NCI-H146 (cell line): ENCODE measurements around the gene C2CD5.
"Not testable (repeated sequence)": the region's sequence is repeated elsewhere in the genome, so short reads cannot be mapped to it uniquely, and the experiment has no call there.

Experiments used
- DNase-seq: peaks from one replicate; lab custom pipeline; 2025; lab: John Stamatoyannopoulos, UW

C2CD5 gene

DNA sequence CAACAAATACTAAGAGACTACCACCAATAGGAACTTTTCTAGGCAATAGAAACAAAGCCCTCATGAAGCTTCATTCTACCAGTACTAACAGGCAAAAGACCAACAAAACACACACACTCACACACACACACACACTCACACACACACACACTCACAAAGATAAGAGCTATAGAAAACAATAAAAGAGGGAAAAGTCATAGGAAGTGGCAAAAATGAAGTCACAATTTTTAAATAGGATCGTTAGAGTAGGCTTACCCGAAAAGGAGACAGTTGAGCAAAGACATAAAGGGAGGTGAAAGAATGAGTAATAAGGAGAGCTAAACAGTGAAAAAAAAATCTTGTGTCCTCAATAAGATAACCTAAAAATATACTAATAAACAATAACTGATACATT is 66.5 kb downstream of the C2CD5 start:
- no peak for DNase-seq

DNA sequence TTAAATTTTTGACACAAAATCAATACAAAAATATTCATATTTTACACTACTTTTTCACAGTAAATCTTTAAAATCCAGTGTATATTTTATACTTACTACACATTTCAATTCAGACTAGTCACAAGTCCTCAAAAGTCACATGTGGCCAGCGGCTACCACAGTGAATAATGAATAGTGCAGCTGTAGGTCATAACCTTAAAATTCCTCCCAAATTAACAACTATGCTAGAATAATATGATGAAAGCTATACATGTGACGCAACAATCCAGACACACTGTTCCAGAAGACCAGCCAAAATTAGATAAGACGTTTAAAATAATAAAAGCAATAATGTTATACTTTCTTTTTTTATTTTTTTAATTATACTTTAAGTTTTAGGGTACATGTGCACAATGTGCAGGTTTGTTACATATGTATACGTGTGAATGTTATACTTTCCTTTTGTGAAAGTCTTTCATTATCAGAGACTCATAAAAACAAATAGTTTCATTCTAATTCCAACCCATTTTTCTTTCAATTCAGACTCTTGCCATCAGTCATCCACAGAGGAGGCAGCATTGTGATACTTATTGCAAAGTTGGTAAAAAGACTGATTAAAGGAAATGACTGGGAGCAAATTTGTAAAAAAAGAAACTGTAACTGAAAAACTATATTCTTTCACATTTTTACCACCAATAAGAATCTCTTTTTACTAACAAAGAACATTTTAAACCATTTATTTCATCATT is 67.0 kb downstream of the C2CD5 start:
- no peak for DNase-seq

DNA sequence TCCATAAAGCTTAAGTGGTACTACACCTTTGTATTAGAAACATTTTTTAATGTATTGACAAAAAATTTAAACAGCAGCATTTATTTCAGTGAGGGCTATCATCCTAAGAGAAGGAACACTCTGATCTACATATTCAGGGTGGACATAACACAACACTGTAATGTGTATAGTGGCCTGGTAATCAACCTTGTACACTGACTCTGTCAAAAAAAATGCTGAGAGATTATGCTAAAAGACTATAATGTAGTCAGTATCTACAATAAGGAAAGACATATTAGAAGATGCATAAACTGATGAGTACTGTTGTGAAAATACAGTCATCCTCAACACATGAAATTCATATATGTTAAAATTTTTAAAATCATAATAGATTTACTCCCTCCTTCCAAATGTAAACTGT is 68.2 kb downstream of the C2CD5 start:
- DNase-seq, result no peak

DNA sequence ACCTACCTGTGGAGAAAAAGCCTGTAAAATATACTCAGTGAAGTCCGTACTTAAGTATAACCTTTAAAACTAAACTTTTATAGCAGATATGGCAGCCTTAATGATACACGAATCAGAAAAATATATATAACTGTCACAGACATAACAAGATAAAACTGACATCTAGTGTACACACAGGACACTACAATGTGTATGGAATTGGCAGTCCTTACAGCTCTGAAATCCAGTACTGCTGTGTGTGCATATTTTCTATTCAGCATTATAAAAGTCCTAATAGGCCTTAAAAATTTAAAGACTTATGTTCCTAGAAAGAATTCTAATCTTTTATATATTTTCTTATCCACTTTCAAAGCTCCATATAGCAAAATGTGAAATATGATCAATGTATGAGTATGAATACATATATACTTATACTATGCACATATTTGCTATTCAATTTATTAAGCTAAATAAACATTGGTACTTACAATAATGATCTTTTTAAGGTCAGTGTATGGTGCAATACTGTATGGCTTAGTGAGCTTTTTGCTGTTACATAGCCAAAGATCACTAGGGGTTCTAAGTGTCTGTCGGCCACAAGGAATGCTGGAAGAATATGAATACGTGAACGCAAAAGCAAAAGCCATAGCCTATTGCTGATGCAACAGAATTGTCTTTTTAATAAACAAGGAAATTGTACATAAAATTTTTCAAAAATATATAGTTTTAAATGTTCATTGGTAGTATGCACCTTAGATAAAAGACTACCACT is 69.2 kb downstream of the C2CD5 start:
- DNase-seq, result no peak

DNA sequence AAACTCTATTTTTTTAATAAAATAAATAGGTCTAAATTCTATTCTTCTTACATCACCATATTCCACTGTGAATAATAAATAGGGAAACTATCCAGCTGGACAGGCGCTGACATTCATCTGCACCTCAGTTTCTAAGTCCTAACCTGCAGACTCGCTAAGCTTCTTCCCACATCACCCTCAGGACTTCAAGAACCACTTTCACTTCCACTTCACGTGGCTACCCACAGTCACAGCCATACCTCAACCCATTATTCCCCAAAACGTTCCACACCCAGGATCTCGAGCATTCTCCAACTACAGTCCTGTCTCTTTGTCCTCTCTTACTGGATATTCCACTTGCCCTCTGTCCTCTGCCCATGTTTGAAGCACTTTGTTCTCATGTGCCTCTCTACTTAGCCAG is 71.1 kb downstream of the C2CD5 start:
- DNase-seq, result no peak

DNA sequence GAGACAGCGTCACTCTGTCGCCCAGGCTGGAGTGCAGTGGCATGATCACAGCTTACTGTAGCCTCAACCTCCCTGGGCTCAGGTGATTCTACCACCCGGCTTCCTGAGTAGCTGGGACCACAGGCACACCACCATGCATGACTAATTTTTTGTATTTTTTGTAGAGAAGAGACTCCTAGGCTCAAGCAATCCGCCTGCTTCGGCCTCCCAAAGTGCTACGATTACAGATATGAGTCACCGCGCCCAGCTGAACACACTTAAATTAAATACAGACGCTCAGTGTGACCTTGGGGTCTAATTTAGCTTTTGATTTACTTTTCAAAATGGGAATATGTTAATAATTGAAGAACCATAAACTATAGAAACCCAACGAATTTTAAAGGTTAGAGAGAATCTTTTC is 77.2 kb downstream of the C2CD5 start:
- DNase-seq, result no peak

DNA sequence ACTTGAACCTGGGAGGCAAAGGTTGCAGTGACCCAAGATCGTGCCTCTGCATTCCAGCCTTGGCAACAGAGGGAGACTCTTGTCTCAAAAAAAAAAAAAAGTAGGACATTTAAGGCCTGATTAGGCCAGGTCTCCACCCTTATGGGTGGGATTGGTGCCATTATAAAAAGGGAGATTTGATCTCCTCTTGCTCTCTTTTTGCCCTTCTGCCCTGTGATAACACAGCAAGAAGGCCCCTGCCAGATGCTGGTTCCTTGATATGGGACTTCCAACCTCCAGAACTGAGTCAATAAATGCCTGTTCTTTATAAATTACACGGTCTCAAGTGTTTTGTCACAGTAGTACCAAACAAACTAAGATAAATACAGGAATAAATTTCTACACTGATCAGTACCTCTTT is 81.0 kb downstream of the C2CD5 start:
- DNase-seq, result no peak

DNA sequence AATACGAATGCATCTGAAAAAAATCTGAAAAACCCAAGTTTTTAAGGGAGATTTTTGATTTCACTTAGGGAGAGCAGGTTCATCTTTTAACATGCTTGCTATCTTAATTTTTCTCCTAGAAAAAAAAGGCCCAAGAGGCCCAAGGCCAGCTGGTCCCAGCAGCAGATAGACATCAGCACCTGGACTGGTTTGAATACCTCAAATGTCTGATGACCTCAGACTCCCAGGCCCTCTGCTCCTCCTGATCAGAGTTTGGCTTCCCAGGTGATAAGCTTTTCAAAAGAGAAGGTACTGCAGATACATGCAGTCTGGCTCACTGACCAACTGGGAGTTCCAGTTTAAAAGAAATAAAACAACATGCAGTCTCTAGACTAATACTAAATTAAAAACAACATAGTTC is 82.6 kb downstream of the C2CD5 start:
- no peak for DNase-seq

DNA sequence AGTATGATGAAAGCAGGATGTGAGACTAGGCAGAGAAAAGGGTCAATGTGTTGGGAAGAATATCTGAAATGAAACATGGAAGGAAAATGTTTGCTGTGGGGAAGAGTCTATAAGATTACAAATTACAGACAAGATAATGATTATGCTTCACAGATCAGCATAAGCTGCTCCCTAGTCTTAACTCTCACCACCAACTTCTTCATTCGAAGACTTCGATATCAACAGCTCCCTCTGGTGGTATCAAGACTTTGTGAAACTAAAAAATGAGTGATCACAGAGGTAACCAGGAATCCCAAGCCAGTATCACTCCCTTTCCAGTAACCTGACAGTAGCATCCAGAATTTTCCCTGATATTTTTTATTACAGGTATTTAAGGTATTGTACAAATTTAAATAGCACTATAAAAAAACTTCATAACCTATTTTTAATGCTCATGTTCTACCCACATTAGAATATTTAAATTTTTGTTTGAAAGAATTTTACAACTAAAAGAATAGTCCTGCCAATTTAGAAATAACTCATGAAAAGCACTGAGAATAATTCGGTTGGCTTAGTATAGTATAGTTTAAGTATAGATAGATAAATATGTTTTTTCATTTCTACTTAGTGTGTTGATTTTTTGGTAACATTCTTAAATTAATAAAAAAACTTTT is 84.4 kb downstream of the C2CD5 start:
- DNase-seq, result peak; percentile 75

DNA sequence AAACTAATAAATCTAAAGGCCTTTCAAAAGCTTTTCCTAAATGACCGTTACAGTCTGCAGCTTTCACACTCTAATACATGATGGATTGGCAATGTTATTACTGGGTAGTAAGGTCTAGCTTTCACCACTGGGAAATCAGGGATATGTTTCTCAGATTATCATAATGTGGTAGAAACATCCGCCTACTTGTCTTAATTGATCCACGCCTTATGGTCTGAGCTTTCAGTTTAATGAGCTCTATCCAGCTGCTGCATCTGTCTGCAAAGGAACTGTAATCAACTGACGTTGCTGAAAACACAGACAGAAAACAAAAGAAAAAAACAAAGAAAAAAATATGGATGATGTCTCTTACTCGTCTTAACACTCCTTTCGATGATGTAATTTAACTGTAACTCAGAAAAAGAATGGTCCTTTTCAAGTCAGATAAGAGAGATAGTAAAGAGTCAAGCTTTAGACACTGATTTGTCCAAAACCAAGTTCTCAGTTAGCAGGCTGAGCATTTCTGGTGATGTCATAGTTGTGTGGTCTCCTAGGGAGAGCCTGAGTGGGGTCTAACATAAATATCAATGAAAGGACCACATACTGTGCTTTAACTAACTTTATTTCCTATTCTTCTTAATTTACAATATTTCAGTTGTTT is 85.9 kb downstream of the C2CD5 start:
- DNase-seq, result no peak

DNA sequence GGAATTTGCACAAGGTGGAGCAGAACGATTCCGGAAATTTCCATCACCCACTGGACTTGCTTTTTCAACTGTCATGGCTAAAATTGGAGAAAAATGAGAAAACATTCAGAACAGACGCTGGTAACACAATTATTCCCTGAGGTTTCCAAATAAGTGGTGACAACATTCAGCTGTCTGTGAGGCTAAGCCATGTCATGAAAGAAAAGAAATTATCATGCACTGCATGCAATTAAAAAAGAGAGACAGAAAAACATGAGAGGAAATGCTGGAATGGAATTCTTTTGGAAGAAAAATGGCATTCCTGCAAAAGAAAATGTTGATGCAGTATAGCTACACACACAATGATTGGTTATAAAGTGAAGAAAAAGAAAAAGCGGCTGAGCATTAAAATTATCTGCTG is 87.3 kb downstream of the C2CD5 start:
- DNase-seq, result no peak

DNA sequence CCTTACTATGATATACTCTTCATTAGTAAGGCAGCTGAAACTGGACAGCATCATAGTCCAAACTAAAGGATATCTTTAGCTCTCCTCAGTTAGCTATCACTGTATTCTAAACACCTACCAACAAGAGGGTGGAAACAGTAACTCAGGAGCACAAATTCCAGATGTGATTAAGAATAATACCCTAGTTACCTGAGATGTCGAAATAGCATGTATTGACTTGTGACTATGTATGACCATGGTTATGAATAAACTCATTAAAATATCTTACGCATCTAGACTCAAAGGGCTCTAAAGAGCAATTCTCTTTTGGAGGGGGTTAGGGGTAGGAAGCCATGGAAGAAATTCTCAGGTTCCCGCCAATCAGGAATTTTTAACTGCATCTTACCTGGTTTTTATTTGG is 90.8 kb downstream of the C2CD5 start:
- no peak for DNase-seq

DNA sequence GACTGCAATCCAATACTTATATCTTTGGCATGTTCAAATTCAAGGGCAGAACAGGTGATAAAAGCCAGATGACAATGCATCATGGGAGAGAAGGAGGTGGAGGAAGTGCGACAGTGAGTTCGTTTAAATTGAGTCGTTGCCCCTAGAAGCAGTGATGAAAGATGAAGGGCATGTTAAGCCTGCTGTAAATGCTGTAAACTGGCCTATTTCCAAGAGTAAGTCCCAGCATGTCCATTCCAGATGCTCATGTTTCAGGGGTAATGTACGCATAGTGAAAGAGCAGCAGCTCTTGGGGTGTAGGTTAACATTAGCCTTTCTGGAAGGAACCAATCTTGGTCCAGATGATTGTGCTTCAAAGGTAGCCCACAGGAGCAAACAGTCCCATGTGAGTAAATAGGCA is 97.1 kb downstream of the C2CD5 start:
- DNase-seq, result peak; percentile 11

DNA sequence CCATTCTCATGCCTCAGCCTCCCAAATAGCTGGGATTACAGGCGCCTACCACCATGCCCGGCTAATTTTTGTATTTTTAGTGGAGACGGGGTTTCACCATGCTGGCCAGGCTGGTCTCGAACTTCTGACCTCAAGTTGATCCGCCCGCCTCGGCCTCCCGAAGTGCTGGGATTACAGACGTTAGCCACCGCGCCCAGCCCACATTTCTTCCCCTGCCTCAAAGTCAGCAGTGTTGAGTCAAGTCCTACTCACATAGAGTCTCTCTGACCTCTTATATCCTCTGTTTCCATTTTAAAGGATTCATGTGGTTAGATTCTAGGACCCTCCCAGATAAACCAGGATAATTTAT is 100.1 kb downstream of the C2CD5 start:
- not testable (repeated sequence) for DNase-seq

DNA sequence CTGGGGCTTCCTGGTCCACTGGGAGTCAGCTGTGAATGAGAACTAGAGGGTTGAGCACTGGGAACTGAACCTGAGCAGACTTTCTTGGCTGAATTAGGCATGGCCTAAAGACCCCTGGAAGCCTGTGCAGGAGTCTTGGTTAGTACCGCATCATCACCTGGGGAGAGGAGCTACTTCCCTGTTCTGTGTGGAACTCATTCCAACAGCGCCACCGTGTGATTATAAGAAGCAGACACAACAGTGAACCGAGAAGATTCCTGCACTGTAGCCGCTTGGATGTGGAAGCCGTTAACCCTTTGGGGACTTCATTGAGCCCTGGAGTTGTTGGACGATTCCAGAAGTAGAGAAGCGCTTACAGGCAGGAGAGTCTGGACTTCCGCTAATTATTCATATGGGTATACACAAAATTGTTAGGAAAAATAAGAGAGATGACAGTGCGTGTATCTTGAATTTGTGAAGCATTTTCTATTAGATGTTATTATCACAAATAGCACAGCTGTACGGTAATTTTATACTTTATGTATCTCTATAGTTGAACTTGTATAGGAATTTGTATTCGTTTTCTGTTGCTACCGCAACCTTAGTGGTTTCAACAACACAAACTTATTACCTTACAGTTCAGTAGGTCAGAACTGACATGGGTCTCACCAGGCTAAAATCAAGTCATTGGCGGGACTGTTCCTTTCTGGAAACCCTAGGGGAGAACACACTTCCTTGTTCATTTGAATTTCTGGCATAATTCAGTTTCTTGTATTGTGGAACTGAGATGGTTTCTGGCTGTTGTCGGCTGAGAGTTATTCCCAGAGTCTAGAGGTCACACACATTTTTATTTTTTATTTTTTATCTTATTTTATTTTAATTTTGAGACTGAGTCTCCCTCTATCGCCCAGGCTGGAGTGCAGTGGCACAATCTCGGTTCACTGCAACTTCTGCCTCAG is 100.7 kb downstream of the C2CD5 start:
- peak; percentile 92 for DNase-seq

DNA sequence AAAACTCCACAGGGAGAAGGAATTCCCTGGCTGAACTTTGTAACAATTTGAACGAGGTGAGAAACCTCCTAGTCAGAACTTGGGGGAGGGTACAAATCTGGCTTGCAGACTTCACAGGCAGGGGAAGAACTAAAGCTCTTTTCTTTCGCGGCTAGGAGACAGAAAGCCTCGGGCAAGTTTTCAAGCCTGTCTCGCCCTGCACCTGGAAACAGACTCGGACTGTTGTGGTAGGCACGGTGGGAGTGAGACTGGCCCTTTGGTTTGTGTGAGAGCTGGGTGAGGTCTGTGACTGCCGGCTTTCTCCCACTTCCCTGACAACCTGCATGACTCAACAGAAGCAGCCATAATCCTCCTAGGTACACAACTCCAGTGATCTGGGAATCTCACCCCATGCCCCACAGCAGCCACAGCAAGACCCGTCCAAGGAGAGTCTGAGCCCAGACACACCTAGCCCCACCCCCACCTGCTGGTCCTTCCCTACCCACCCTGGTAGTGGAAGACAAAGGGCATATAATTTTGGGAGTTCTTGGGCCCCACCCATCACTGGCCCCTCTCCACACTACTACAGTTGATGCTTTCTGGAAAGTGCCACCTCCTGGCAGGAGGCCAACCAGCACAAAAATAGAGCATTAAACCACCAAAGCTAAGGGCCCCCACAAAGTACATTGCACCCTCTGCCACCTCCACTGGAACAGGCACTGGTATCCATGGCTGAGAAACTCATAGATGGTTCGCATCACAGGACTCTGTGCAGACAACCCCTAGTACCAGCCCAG is 107.1 kb downstream of the C2CD5 start:
- no peak for DNase-seq

DNA sequence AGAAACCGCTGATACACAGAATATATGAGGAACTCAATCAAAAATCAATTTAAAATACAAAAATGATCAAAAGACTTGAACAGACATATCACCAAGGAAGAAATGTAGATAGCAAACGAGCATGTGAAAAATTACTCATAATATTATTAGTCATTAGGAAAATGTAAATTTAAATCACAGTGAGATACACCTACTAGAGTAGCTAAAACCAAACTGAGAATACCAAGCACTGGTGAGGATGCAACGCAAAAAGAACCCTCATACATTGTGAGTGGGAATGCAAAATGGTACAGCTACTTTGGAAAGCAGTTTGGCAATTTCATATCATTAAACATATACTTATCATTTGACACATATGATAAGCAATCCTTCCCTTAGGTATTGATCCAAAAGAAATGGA is 108.8 kb downstream of the C2CD5 start:
- DNase-seq, result no peak

DNA sequence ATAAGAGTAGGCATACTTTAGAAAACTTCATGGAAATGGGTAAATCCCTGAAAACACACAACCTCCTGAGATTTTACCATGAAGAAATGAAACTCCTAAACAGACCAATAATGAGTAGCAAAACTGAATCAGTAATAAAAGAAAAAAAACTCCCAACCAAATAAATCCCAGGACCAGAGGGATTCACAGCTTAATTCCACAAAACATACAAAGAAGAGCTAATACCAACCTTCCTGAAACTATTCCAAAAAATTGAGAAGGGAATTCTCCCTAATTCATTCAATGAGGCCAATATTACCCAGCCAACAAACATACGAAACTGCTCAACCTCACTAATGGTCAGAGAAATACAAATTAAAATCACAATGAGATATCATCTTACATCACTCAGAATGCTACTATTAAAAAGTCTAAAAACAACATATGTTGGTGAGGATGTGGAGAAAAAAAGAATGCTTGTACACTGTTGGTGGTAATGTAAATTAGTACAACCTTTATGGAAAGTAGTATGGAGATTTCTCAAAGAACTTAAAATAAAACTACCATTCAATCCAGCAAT is 112.6 kb downstream of the C2CD5 start:
- no peak for DNase-seq

DNA sequence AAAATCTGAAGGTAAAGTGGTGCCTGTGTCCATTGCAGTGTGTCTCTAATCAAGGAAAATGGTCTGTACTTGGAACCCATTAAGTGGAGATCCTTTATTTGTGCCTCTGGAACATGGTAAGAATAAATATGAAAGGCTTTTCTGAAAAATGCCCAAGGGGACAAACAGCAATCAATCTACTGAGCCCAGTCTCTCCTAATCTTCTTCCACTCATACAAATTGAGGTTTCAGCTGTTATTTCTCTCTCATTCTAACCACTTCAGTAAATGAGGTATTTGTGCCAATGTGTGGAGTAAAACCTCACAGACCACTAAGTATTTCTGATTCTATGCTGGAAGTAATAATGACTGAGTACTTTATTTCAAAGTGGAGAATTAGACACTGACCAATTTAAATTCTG is 127.5 kb downstream of the C2CD5 start:
- no peak for DNase-seq
